ENCODE data around the gene TRAF5. TPM values are rescaled to one million over a fixed set of nuclear protein-coding genes. Genes with fewer than 3 reads are reported as not detected.

TRAF5 gene
- total RNA-seq, 1 experiment from 2014 or later = 8.1 TPM

DNA sequence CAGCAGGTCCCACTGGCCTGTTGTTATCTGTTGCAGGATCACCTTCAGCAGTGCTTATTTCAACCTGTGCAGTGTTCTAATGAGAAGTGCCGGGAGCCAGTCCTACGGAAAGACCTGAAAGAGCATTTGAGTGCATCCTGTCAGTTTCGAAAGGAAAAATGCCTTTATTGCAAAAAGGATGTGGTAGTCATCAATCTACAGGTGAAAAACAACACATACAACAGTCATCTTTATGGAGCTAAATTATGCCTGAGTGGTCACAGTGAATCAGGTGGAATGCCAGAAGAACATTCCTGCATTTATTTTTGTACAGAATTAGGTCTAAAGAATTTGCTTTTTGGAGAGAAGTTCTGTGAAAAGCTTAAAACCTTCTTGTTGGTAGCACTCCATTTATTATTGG lies 33.2 kb downstream of the TRAF5 start:
- Histone ChIP-seq H3F3A (ENCODE audit: insufficient read depth, low read depth) (no peaks in the 10 kb centered on the region), H4K20me1 (ENCODE audit: insufficient read depth) (no peaks in the 10 kb centered on the region), H3K9me3 (ENCODE audit: insufficient read depth, low read depth) (no peaks in the 10 kb centered on the region; the same call in 1 of the 2 replicates), H3K27ac (no peak overlapping the region), H3K36me3 (ENCODE audit: low read depth) (no peaks in the 10 kb centered on the region), H3K27me3 (ENCODE audit: insufficient read depth, low read depth) (no peaks in the 10 kb centered on the region), H3K4me2 (no peak overlapping the region), H3K4me1 (replicated peaks; ENCODE audit: insufficient read depth) (no peaks in the 10 kb centered on the region), H2AFZ (no peak overlapping the region), H3K4me3 (no peak overlapping the region), H3K79me2 (ENCODE audit: low read depth) (no peaks in the 10 kb centered on the region), H3K9me2 (ENCODE audit: insufficient read depth) (no peaks in the 10 kb centered on the region; the same call in 1 of the 2 replicates)
- POLR2A ChIA-PET (ENCODE audit: unreplicated experiment) = no interaction called here
- intact Hi-C loops (cut with micrococcal nuclease; ENCODE audit: unreplicated experiment) = no loop called here
- no TSS peak for BruUV-seq (replicated peaks)
- TF ChIP-seq EZH2 (IDR thresholded peaks at IDR 0.05; ENCODE audit: low read depth) = no peak
- TF ChIP-seq, protein P1, sequence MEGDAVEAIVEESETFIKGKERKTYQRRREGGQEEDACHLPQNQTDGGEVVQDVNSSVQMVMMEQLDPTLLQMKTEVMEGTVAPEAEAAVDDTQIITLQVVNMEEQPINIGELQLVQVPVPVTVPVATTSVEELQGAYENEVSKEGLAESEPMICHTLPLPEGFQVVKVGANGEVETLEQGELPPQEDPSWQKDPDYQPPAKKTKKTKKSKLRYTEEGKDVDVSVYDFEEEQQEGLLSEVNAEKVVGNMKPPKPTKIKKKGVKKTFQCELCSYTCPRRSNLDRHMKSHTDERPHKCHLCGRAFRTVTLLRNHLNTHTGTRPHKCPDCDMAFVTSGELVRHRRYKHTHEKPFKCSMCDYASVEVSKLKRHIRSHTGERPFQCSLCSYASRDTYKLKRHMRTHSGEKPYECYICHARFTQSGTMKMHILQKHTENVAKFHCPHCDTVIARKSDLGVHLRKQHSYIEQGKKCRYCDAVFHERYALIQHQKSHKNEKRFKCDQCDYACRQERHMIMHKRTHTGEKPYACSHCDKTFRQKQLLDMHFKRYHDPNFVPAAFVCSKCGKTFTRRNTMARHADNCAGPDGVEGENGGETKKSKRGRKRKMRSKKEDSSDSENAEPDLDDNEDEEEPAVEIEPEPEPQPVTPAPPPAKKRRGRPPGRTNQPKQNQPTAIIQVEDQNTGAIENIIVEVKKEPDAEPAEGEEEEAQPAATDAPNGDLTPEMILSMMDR (conservative IDR thresholded peaks at IDR 0.05) = no peak
- CTCF ChIA-PET = interaction anchor here (0.5 kb wide), 1 partner anchor 16 kb away, joined by 3 read pairs; no protein-coding TSS in a partner anchor
- no peak for DNase-seq

DNA sequence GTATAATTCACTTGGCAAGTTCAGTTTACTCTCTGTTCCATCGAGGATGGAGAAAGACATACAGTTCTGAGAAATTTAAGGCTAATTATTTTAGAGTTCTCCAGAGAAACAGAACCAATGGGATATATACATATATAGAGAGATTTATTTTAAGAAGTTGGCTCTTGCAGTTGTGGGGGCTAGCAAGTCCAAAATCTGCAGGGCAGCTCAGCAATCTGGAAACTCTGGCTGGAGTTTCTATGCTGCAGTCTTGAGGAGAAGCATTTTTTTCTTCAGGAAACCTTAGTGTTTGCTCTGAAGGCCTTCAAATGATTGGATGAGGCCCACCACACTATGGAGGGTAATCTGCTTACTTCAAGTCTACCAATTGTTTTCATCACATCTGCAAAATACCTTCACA lies 34.6 kb downstream of the TRAF5 start:
- no TSS peak for BruUV-seq (replicated peaks)
- CTCF ChIA-PET = no interaction called here
- POLR2A ChIA-PET (ENCODE audit: unreplicated experiment) = no interaction called here

DNA sequence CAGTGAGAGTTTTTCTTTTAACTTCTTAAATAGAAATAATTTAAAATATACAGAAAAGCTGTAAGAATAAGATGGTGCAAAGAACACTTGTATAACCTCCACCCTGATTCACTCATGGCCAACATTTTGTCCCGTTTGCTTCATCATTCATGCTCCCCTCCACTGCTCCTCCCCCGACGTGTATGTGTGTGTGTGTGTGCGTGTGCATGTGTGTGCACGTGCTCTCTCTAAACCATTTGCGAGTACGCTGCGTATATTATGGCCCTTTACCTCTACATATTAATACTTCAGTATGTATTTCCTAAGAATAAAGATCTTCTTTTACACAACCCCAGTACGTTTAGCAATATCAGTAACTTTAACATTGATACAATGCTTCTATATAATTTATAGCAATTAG lies 43.0 kb downstream of the TRAF5 start:
- intact Hi-C loops (cut with micrococcal nuclease; ENCODE audit: unreplicated experiment) = no loop called here
- Histone ChIP-seq H3K27me3 (ENCODE audit: insufficient read depth, low read depth) (no peaks in the 10 kb centered on the region), H2AFZ (no peak overlapping the region), H3K36me3 (ENCODE audit: low read depth) (no peaks in the 10 kb centered on the region), H4K20me1 (ENCODE audit: insufficient read depth) (no peaks in the 10 kb centered on the region), H3K9me3 (ENCODE audit: insufficient read depth, low read depth) (no peaks in the 10 kb centered on the region), H3K4me3 (no peak overlapping the region), H3K9me2 (ENCODE audit: insufficient read depth) (no peaks in the 10 kb centered on the region), H3K79me2 (ENCODE audit: low read depth) (no peaks in the 10 kb centered on the region), H3K4me2 (no peak overlapping the region), H3K4me1 (replicated peaks; ENCODE audit: insufficient read depth) (no peaks in the 10 kb centered on the region), H3F3A (ENCODE audit: insufficient read depth, low read depth) (no peaks in the 10 kb centered on the region; the same call in 1 of the 2 replicates), H3K27ac (no peak overlapping the region)
- no peak for DNase-seq
- BruUV-seq (replicated peaks) = no TSS peak
- no peak for TF ChIP-seq EZH2 (IDR thresholded peaks at IDR 0.05; ENCODE audit: low read depth)
- TF ChIP-seq, protein P1 (conservative IDR thresholded peaks at IDR 0.05) = no peak
- ChIA-PET POLR2A (ENCODE audit: unreplicated experiment) (no interaction called here), CTCF (no interaction called here)

More for the DNA sequence above, 34.6 kb downstream of the TRAF5 start:
- H3K27me3 ChIP-seq (ENCODE audit: insufficient read depth, low read depth) = no peaks in the 10 kb centered on the region
- H3K4me2 ChIP-seq = no peak overlapping the region
- no peaks in the 10 kb centered on the region; the same call in 1 of the 2 replicates for H3K9me2 ChIP-seq (ENCODE audit: insufficient read depth)
- no peaks in the 10 kb centered on the region for H3K79me2 ChIP-seq (ENCODE audit: low read depth)
- H3K9me3 ChIP-seq (ENCODE audit: insufficient read depth, low read depth) = no peaks in the 10 kb centered on the region
- no peaks in the 10 kb centered on the region for H3K36me3 ChIP-seq (ENCODE audit: low read depth)
- TF ChIP-seq, protein P1 (conservative IDR thresholded peaks at IDR 0.05) = no peak
- no peak for TF ChIP-seq EZH2 (IDR thresholded peaks at IDR 0.05; ENCODE audit: low read depth)
- H2AFZ ChIP-seq = no peak overlapping the region
- no peaks in the 10 kb centered on the region for H3K4me1 ChIP-seq (replicated peaks; ENCODE audit: insufficient read depth)
- H4K20me1 ChIP-seq (ENCODE audit: insufficient read depth) = no peaks in the 10 kb centered on the region
- intact Hi-C loops (cut with micrococcal nuclease; ENCODE audit: unreplicated experiment) = no loop called here
- no peak overlapping the region for H3K27ac ChIP-seq
- no peaks in the 10 kb centered on the region for H3F3A ChIP-seq (ENCODE audit: insufficient read depth, low read depth)
- no peak overlapping the region for H3K4me3 ChIP-seq
- DNase-seq = no peak
